ENCODE results near the gene EP400.

DNA sequence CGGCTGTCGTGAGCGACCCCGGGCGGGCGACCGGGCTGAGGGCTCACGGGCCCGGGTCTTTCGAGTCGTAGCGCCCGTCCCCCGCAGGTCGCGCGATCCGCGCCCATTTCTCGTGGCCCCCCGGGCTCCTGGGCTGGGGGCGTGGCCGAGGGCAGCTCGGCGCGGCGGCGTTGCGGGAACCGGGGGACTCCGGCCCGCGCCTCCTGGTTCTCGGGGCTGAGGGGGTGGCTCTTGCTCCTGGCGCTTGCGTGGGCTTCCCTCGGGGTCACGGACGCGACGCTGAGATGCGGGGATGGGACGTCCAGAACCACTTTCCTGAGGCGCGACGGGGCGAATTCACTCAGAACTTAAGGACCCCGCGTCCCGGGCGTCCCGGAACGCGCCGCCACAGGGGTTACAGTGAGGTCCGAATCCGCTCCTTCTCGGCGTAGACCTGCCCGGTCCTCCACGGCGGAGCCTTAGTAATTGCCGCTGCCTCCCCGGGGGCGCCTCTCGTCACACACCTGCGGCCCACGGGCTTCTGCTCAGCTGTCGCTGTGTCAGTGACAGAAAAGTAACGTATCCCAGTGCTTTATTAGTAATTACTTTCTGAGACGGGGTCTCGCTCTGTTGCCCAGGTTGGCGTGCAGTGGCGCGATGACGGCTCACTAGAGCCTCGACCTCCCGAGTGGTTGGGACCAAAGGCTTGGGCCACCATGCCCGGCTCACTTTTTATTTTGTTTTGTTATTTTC, 606 bp downstream of the EP400 start:
- no peak for TF ChIP-seq CTCF (IDR thresholded peaks at IDR 0.05; ENCODE audit: low read depth, low read length)
- no peak for TF ChIP-seq EZH2phosphoT487 (IDR thresholded peaks at IDR 0.05; ENCODE audit: low read depth)

All from OCI-LY3 (cell line).